ENCODE data around the gene MTCL1.

- TF ChIP-seq CTCF (IDR thresholded peaks at IDR 0.05) (no peak), POLR2AphosphoS5 (IDR thresholded peaks at IDR 0.05; ENCODE audit: low read depth, low read length) (no peak), SIN3A (IDR thresholded peaks at IDR 0.05; ENCODE audit: borderline replicate concordance, insufficient read depth, low read depth, low read length) (no peak)
Observed at GRCh38 chr18:8834881-8835280, 129.5 kb downstream of the MTCL1 start.
